IMR-90 (cell line): ENCODE results near the gene ADAMTS14. TPM values are rescaled to one million over a fixed set of nuclear protein-coding genes. Genes with fewer than 3 reads are reported as not detected.

ENCODE experiments used
- ATAC-seq: fragments of 200-7000 bp; cut with Tn5 transposase; 2 replicates; pipeline ENCODE4 v1.9.1; 2020; ENCODE audit warnings: low read depth, mild to moderate bottlenecking, moderate library complexity
- BruUV-seq: library from RNA; stranded (reverse); fragments of 400-500 nt; replicated peaks from 2 replicates; lab custom pipeline; 2021; lab: Mats Ljungman, UMichigan
- CTCF ChIA-PET: fragments of 300-600 bp; formaldehyde crosslinking; extraction: SDS; loops from one replicate; lab custom pipeline; 2021; ENCODE audit warnings: antibody characterized with exemption; lab: Yijun Ruan, JAX
- POLR2A ChIA-PET: fragments of 300-600 bp; sonication (Branson Sonifier 250); formaldehyde crosslinking; loops from one replicate; lab custom pipeline; 2022; ENCODE audit warnings: antibody characterized with exemption; ENCODE audit not compliant: unreplicated experiment; lab: Charles Lee
- DNase-seq: peaks from one replicate; pipeline ENCODE4 v3.0.0; 2013
- H2AFZ ChIP-seq: replicated peaks from 2 replicates; pipeline ENCODE3; 2013; ENCODE audit warnings: low read length, mild to moderate bottlenecking; ENCODE audit not compliant: poor library complexity
- H2AK5ac ChIP-seq: 2 replicates; pipeline ENCODE4 v1.6.1; 2013; ENCODE audit warnings: low read depth, low read length, inconsistent platforms
- H2AK9ac ChIP-seq: replicated peaks from 2 replicates; pipeline ENCODE3; 2013; ENCODE audit warnings: mild to moderate bottlenecking, low read depth, low read length, moderate library complexity; ENCODE audit not compliant: poor library complexity
- H2BK120ac ChIP-seq: 2 replicates; pipeline ENCODE4 v1.6.1; 2013; ENCODE audit warnings: low read depth, low read length, inconsistent platforms
- H2BK15ac ChIP-seq: 3 replicates; pipeline ENCODE4 v1.6.1; 2013; ENCODE audit warnings: low read depth, low read length, inconsistent platforms
- H2BK20ac ChIP-seq: 2 replicates; pipeline ENCODE4 v1.6.1; 2013; ENCODE audit warnings: low read depth, mild to moderate bottlenecking, inconsistent platforms, low read length, moderate library complexity
- H2BK5ac ChIP-seq: 2 replicates; pipeline ENCODE4 v1.6.1; 2013; ENCODE audit warnings: mild to moderate bottlenecking, low read depth, low read length, inconsistent platforms; ENCODE audit not compliant: poor library complexity, severe bottlenecking
- H3K14ac ChIP-seq: replicated peaks from 2 replicates; pipeline ENCODE4 v1.6.1; 2013; ENCODE audit warnings: low read depth, low read length, inconsistent platforms
- H3K18ac ChIP-seq: 2 replicates; pipeline ENCODE4 v1.6.1; 2013; ENCODE audit warnings: low read depth, low read length, control low read depth
- H3K23ac ChIP-seq: 2 replicates; pipeline ENCODE4 v1.6.1; 2013; ENCODE audit warnings: low read depth, low read length, inconsistent platforms
- H3K27ac ChIP-seq: 2 replicates; pipeline ENCODE4 v1.5.1; 2013; ENCODE audit warnings: mild to moderate bottlenecking, control low read depth, low read length; ENCODE audit not compliant: insufficient read depth
- H3K27me3 ChIP-seq: 2 replicates; pipeline ENCODE4 v1.6.1; 2013; ENCODE audit warnings: low read length; ENCODE audit not compliant: control insufficient read depth, insufficient read depth
- H3K36me3 ChIP-seq: 2 replicates; pipeline ENCODE4 v1.6.1; 2013; ENCODE audit warnings: low read length, mixed read lengths; ENCODE audit not compliant: control insufficient read depth, insufficient read depth
- H3K4ac ChIP-seq: 2 replicates; pipeline ENCODE4 v1.6.1; 2013; ENCODE audit warnings: low read depth, low read length, inconsistent platforms
- H3K4me1 ChIP-seq: 2 replicates; pipeline ENCODE4 v1.6.1; 2013; ENCODE audit warnings: low read length, mixed read lengths; ENCODE audit not compliant: control insufficient read depth, insufficient read depth
- H3K4me2 ChIP-seq: 2 replicates; pipeline ENCODE4 v1.6.1; 2013; ENCODE audit warnings: low read depth, mild to moderate bottlenecking, control low read depth, low read length, moderate library complexity
- H3K4me3 ChIP-seq: 2 replicates; pipeline ENCODE4 v1.5.1; 2013; ENCODE audit warnings: low read depth, mild to moderate bottlenecking, control low read depth, low read length, moderate library complexity; ENCODE audit not compliant: insufficient read depth
- H3K56ac ChIP-seq: 2 replicates; pipeline ENCODE4 v1.6.1; 2013; ENCODE audit warnings: low read length, inconsistent platforms; ENCODE audit not compliant: insufficient read depth; ENCODE audit errors: extremely low read depth
- H3K79me1 ChIP-seq, 2 experiments: 2 replicates each; pipeline ENCODE4 v1.6.1; 2013; ENCODE audit warnings: low read length in 2 of 2, inconsistent platforms in 1 of 2, low read depth in 1 of 2
- H3K9ac ChIP-seq: 2 replicates; pipeline ENCODE4 v1.6.1; 2013; ENCODE audit warnings: low read depth, low read length, control low read depth
- H3K9me1 ChIP-seq: 2 replicates; pipeline ENCODE4 v1.6.1; 2013; ENCODE audit warnings: low read length, inconsistent platforms; ENCODE audit not compliant: insufficient read depth
- H3K9me3 ChIP-seq: 2 replicates; pipeline ENCODE4 v1.6.1; 2013; ENCODE audit warnings: low read length; ENCODE audit not compliant: control insufficient read depth, insufficient read depth
- H4K20me1 ChIP-seq: 2 replicates; pipeline ENCODE4 v1.6.1; 2013; ENCODE audit warnings: low read length, inconsistent platforms; ENCODE audit not compliant: insufficient read depth
- H4K5ac ChIP-seq: 2 replicates; pipeline ENCODE4 v1.6.1; 2013; ENCODE audit warnings: mild to moderate bottlenecking, low read depth, low read length, control low read depth
- H4K8ac ChIP-seq, 2 experiments: 2 replicates each; pipeline ENCODE4 v1.6.1; 2013; ENCODE audit warnings: low read depth in 2 of 2, low read length in 2 of 2, control low read depth in 1 of 2, inconsistent platforms in 1 of 2
- H4K91ac ChIP-seq: 2 replicates; pipeline ENCODE4 v1.6.1; 2013; ENCODE audit warnings: low read depth, low read length, inconsistent platforms; ENCODE audit not compliant: insufficient read depth
- FOS ChIP-seq: fragments of 150-350 bp; IDR thresholded peaks from 2 replicates; pipeline ENCODE4 v1.6.1; 2016; ENCODE audit warnings: low read depth, low read length
- RAD21 ChIP-seq: IDR thresholded peaks from 2 replicates; pipeline ENCODE4 v1.6.1; 2012; ENCODE audit warnings: low read length, improper control_type of control experiment
- SMC3 ChIP-seq: fragments of 150-350 bp; IDR thresholded peaks from 2 replicates; pipeline ENCODE4 v1.6.1; 2016; ENCODE audit warnings: low read depth, mild to moderate bottlenecking, antibody characterized with exemption, low read length, moderate library complexity
- WGBS, 2 experiments: methylation state at CpG; one replicate each; pipeline versions ENCODE4 v1.1.5 to v1.1.7; 2013; ENCODE audit warnings: missing lambda C conversion rate in 2 of 2; ENCODE audit not compliant: insufficient read length in 1 of 2; ENCODE audit errors: extremely low coverage in 2 of 2; 5-methylcytosine and 5-hydroxymethylcytosine counted together
- dilution Hi-C: fragments of 300-500 bp; cut with HindIII; formaldehyde crosslinking; loops from one replicate; pipeline ENCODE4 v1.14.3; 2018; ENCODE audit warnings: low sequenced_read_pairs; ENCODE audit not compliant: unreplicated experiment
- in situ Hi-C: fragments of 300-500 bp; cut with MboI; formaldehyde crosslinking; loops from 3 replicates; pipeline ENCODE4 v1.14.3; 2019; ENCODE audit warnings: low sequenced_read_pairs, inconsistent platforms, mixed read lengths
- intact Hi-C: fragments of 100-400 bp; cut with micrococcal nuclease; formaldehyde crosslinking; loops from 2 replicates; pipeline ENCODE4 v1.10.0; 2022
- polyA plus RNA-seq, 3 experiments: library from polyadenylated mRNA; depleted of rRNA; stranded (reverse); fragments of >200 nt; gene quantifications; 2 replicates each; pipeline ENCODE4 v1.2.3, GENCODE V29; 2012; ENCODE audit warnings: low replicate concordance in 1 of 3
- total RNA-seq: library from RNA; depleted of rRNA; stranded (reverse); fragments of >200 nt; gene quantifications from 2 replicates; pipeline ENCODE4 v1.2.3, GENCODE V29; 2012
- TF ChIP-seq, protein P1 (sequence below): conservative IDR thresholded peaks from 2 replicates; pipeline ENCODE4 v1.5.1; 2012; ENCODE audit warnings: mild to moderate bottlenecking, low read depth, low read length, improper control_type of control experiment

Gene ADAMTS14
- total and polyA plus RNA-seq, 2 of the 4 experiments (the other 2 are of a cell fraction), result under 0.01 to 0.31 TPM

DNA sequence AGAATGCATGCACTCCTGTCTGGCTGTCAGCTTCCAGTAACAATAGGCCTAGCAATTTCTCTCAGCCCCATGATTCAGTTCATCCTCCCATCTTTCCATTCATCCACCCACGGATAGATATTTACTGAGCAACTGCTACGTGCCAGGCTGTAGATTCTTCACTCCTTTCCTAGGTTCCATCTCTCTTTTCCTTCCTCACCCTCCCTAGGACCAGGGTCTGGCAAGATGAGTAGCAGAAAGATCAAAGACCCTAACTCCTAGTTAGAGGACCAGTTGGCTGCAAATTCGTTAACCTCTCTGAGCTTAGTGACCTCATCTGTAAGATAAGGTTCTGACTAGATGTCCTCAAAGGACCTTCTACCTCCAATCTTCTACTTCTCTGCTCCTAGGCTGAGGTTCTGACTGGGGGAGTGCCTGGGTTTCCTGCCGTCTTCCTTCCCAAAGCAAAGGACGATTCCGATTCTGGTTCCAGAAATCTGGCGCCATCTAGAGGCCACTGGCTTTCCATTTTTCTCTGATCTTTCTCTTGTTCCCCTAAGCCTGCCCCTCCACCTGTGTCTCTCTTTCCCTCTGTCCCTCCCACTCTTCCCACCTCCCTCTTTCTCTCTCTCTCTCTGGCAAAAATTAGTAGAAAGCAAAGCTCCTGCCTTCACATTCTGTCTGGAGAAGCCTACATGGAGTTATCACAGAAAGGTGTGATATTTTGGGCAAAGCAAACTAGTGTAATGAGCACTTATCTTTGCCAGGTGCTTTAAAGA is 86.6 kb downstream of the ADAMTS14 start:
- no peak overlapping the region for H3K27ac ChIP-seq
- no peaks in the 10 kb centered on the region for H3K9me3 ChIP-seq
- H3K4me3 ChIP-seq, result no peak overlapping the region
- no peak overlapping the region for H4K8ac ChIP-seq
- no peak overlapping the region for H3K56ac ChIP-seq
- H4K5ac ChIP-seq, result no peak overlapping the region
- H4K20me1 ChIP-seq, result no peaks in the 10 kb centered on the region
- H3K4ac ChIP-seq, result no peak overlapping the region
- no TSS peak for BruUV-seq
- WGBS, 2 experiments, result 0% methylated on average over 3 of the region's 7 CpGs; no CpG with 5 or more reads in 1 of the 2 experiments
- in situ Hi-C loops, result no loop called here
- peaks cover 33% of the 10 kb centered on the region for H3K27me3 ChIP-seq
- no peaks in the 10 kb centered on the region for H3K9me1 ChIP-seq
- H2AFZ ChIP-seq, result no peak overlapping the region
- POLR2A ChIA-PET, result interaction anchor here (0.6 kb wide), 1 partner anchor 588 kb away, joined by 3 read pairs; the partner anchor contains the start of gene SAR1A
- H2BK20ac ChIP-seq, result no peak overlapping the region
- H3K18ac ChIP-seq, result no peak overlapping the region
- ATAC-seq (peak; percentile 81), DNase-seq (peak; percentile 66)
- no peak overlapping the region for H4K91ac ChIP-seq
- TF ChIP-seq FOS (no peak), SMC3 (peak; percentile 91), RAD21 (peak; percentile 90)
- TF ChIP-seq, protein P1, sequence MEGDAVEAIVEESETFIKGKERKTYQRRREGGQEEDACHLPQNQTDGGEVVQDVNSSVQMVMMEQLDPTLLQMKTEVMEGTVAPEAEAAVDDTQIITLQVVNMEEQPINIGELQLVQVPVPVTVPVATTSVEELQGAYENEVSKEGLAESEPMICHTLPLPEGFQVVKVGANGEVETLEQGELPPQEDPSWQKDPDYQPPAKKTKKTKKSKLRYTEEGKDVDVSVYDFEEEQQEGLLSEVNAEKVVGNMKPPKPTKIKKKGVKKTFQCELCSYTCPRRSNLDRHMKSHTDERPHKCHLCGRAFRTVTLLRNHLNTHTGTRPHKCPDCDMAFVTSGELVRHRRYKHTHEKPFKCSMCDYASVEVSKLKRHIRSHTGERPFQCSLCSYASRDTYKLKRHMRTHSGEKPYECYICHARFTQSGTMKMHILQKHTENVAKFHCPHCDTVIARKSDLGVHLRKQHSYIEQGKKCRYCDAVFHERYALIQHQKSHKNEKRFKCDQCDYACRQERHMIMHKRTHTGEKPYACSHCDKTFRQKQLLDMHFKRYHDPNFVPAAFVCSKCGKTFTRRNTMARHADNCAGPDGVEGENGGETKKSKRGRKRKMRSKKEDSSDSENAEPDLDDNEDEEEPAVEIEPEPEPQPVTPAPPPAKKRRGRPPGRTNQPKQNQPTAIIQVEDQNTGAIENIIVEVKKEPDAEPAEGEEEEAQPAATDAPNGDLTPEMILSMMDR, result peak; percentile 87
- no peak overlapping the region for H3K4me2 ChIP-seq
- dilution Hi-C loops, result no loop called here
- H3K4me1 ChIP-seq, result no peaks in the 10 kb centered on the region
- H2BK15ac ChIP-seq, result no peak overlapping the region
- H3K23ac ChIP-seq, result no peak overlapping the region
- no peak overlapping the region for H2BK5ac ChIP-seq
- no peak overlapping the region for H2BK120ac ChIP-seq
- CTCF ChIA-PET, result interaction anchor here (0.6 to 1.5 kb wide), 3 partner anchors 48 to 197 kb away, joined by 3 to 4 read pairs (median 3); no protein-coding TSS in a partner anchor
- H3K9ac ChIP-seq, result no peak overlapping the region
- intact Hi-C loops, result loop anchor here (1.0 to 2.0 kb wide), 5 partner anchors 122 to 298 kb away; no protein-coding TSS in a partner anchor
- no peaks in the 10 kb centered on the region for H3K36me3 ChIP-seq
- H2AK5ac ChIP-seq, result no peak overlapping the region
- H3K79me1 ChIP-seq, result no peaks in the 10 kb centered on the region
- H3K14ac ChIP-seq, result no peak overlapping the region
- no peak overlapping the region for H2AK9ac ChIP-seq
